Lower leg skin (tissue), 3 donors: ENCODE measurements around the gene LMF1.

Source experiments
- CTCF ChIP-seq, 3 donors: fragments of 450-650 bp; IDR thresholded peaks; one replicate each; pipeline ENCODE4 v1.5.1; 2016; ENCODE audit warnings: antibody characterized with exemption in 3 of 3, mild to moderate bottlenecking in 3 of 3, moderate library complexity in 2 of 3
- POLR2A ChIP-seq, 2 donors: fragments of 450-650 bp; IDR thresholded peaks; one replicate each; pipeline ENCODE4 v1.6.1; 2016 to 2017; ENCODE audit warnings: antibody characterized with exemption in 2 of 2, mild to moderate bottlenecking in 1 of 2, moderate library complexity in 1 of 2

GRCh38 chr16:850668-851067 is 120.1 kb downstream of the LMF1 start:
- no peak for TF ChIP-seq CTCF (IDR thresholded peaks at IDR 0.05)
- no peak for TF ChIP-seq POLR2A (IDR thresholded peaks at IDR 0.05)
